GM18502 (cell line): ENCODE measurements around the gene LRMDA.
"Not testable (repeated sequence)": the region's sequence is repeated elsewhere in the genome, so short reads cannot be mapped to it uniquely, and the experiment has no call there.

Experiments
- ATAC-seq: cut with Tn5 transposase; IDR thresholded peaks from one replicate; pipeline ENCODE4 v1.9.1; 2021; ENCODE audit warnings: mild to moderate bottlenecking; ENCODE audit not compliant: unreplicated experiment, poor library complexity

LRMDA gene

DNA sequence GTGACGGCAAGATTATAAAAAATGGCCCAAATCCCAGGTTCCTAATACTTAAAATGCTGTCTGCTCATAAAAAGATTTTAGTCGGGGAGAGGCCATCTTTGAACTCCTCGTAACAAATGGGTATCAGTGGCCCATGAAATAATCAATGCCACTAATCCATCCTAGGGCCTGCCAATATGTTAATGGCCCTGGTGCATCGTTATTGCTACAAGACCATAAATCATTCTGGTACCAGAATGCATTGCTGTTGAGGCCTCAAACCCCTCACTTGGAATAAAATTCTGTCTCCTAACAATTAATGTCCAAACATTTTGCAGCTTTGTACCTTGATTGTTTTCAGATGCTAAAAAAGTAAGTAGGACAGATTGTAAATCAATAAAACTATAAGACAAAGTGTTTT, 290.6 kb downstream of the LRMDA start:
- no peak for ATAC-seq

GRCh38 chr10:75722609-75723008, 291.2 kb downstream of the LRMDA start:
- no peak for ATAC-seq

- no peak for ATAC-seq
Observed at GRCh38 chr10:75723319-75723980, 292.0 kb downstream of the LRMDA start.

- ATAC-seq = no peak
Observed at GRCh38 chr10:75724047-75724446, 292.6 kb downstream of the LRMDA start.

DNA sequence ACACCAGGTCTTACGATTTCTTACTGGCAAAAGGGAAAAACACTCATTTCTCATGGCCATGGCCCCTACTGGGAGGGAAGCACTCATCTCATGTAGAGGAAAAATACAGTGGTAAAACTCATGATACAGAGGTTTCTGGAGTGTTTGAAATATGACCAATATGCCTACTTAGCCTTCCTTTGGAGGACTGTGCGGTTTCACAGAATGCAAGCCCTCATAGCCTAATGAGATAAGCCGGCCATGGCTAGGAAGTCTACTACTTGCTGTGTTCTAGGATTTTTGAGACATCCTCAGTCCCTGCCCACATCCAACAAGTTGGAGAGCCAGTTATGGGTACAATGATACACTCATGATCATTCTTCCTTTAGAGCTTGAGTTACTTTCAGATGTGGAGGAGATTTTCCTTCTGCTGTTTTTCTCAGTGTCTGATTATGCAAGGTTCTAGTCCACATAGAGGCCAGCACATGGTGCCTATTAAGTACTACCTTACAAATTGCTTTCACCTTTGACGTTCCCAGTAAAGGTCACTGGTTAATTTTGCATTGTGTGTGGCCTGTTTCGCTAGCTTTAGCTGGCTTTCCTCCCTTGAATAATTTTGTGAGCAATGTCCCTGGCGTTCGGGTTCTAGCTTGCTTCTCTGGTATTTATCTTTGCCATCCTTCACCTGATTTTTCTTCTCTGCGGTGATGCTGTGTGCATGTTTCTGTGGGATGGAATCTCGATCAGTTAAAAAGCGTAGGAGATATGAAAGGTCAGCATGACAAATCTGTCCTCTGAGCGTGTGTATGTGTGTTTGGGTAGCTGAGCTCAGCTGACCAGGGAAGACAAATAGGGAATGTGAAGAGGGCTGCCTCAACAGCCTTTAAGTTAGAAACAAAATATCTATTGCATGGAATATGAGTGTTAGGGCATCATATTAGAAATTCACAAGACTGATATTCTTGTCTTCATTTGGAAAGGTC, 295.4 kb downstream of the LRMDA start:
- ATAC-seq = no peak

DNA sequence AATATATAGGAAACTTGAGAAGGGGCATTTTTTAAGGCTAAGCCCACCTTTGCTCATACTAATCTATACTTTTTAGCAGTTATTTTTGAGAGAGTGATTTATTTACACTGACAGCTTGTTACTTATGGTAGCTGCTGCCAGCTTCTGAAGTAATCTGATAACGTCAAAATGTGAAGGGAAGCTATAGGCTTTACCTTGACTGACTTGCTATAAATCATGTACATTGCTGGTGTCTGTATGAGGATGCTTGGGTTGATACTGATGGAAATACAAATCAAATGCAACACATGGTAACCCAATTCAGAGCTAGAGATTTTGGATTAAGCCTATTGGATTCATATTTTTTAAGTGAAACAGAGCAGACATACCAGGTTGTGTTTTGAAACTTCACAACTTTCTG, 299.4 kb downstream of the LRMDA start:
- ATAC-seq = no peak

DNA sequence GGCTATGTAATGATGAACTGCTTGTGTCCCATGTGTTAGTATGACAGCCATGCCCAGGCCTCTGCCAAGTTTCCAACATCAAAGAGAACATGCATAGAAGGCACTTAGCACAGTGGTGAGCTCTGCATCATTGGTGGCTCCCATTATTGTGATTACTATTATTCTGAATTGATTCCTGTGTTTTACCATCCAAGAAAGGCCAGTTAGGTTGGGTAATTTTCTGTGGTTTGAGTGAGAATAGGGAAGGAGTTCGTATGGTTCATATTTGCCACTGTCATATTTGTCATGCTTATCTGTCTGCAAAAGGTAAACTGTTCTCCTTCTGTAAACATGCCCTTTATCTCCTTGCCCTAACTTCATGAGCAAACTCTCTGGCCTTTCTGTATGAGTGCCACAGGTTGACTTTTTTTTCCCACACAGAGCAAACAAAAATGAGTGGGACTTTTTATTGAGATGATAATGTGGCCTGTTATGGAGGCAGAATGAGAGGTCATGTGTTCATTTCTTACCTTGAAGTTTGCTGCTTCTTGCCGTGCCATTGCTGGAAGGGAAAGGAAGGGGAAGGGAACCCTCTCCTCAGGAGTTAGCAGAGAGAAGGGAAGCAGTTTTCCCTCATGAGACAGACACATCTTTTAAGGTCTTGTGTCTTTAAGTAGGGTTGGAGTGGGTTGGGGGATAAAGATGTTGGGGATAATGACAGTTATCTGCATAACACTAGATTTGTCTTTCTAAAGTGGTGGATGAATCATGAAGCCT, 301.9 kb downstream of the LRMDA start:
- no peak for ATAC-seq

DNA sequence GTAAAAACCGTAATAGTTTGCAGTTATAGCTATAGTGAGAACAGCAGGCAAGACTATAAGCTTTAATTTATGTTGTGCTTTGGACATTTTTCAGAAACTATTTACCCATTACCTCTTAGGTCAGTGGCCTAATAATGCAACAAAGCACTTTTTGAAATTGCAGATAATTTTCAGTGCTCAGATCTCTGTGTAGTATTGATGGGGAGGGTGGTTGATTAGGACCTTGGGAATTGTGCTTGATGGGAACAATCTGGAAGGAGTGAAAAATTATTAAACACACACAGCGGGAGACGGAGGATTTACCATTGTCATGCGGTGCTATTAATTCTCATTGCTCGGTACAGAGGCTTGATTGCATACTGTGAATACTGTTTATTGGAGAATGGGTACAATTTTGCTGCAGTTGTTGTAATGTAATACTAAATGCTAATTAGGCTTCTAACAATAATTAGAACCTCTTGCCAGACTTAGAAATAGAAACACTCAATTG, 304.8 kb downstream of the LRMDA start:
- ATAC-seq = no peak

GRCh38 chr10:75736889-75737579, 305.6 kb downstream of the LRMDA start:
- ATAC-seq = no peak

DNA sequence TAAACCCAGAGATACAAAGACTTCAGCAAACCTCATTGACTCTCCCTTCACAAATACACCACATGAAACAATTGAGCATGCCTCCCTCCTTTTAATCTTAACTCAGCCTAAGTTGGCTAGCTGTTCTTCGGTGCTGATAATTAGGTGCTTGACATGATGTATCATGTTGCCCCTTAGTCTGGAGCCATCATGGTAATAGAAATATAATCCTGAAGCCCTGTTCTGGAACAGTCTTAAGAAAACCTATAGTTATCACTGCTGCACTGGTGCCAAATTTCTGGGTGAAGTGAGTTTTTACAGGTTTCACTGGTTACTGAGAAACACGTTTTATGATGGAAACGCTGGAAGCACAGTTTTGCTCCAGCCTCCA, 306.1 kb downstream of the LRMDA start:
- no peak for ATAC-seq

DNA sequence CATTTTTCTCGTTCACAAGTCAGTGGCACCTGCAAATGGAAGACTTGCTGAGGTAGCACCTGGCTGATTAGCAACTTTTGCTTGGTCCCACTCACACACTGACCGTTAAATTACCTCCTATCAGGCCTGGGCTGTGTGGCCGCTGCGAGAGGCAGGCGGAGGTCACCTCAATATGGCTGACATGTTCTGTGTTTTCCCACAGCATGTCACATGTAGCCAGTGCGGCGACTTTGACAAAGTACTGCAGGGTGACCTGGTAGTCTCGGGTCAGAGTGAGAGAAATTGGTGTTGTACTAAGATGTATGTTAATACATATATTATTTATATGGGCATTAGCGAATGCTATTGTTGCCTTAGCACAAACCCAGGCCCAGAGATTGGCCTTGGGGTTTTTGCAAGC, 307.5 kb downstream of the LRMDA start:
- no peak for ATAC-seq

DNA sequence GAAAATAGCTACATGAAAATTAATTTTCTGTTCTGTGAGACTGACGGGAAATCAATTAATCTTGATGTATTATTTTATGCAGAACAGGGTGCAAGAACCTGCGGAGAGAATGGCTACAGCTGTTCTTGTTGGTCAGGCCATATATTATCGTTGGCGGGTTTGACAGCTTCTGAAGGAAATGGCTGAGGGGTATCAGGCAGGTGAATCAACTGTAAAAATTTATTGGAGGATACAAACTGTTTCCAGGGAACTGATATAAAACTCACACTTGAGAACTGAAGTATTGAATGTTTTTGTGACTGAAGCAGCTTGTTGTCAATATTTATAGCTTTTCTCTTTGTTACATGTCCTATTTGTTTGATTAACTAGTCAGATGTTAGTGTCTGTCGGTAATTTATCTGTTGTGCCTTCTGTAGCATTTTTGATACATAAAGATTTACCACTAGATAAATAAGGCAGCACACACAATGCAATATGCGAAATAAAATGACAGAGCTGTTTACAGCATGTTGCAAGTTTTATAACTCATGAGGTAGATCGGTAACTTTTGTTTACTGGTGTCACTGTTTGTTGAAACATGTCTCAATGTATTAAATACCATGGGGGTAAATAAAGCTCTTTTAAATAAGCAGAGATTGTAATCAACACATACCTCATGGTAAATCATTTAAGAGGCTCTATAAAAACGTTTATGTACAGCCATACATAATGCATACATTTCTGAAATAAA, 308.2 kb downstream of the LRMDA start:
- ATAC-seq = no peak

GRCh38 chr10:75740541-75740940, 309.1 kb downstream of the LRMDA start:
- no peak for ATAC-seq

- ATAC-seq = no peak
Observed at GRCh38 chr10:75742355-75742754, 310.9 kb downstream of the LRMDA start.

DNA sequence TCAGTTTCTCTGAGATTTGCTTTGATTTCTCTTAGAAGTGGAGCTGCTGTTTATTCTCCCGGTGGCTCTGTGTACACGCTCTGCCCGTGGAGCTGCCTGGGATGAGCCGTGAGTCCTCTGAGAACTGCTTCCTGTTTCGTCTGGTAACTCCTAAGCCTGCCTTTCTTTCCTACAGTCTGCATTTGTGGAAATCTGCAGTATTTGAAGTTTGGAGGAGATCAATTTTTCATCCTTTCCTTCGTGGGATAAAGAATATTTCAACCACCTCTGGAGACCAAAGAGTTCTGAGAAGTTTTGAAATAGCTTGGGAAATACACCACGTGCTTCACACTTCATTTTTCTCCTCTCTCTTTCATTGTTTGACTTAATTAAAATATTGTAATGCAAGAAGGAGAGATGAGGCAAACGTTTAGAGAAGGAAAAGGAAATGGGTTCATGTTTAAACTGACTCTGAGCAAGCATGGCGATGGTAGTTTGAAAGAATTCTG, 311.9 kb downstream of the LRMDA start:
- ATAC-seq = no peak

- no peak for ATAC-seq
Observed at GRCh38 chr10:75744261-75744660, 312.8 kb downstream of the LRMDA start.

GRCh38 chr10:75746356-75746755, 314.9 kb downstream of the LRMDA start:
- ATAC-seq = no peak

DNA sequence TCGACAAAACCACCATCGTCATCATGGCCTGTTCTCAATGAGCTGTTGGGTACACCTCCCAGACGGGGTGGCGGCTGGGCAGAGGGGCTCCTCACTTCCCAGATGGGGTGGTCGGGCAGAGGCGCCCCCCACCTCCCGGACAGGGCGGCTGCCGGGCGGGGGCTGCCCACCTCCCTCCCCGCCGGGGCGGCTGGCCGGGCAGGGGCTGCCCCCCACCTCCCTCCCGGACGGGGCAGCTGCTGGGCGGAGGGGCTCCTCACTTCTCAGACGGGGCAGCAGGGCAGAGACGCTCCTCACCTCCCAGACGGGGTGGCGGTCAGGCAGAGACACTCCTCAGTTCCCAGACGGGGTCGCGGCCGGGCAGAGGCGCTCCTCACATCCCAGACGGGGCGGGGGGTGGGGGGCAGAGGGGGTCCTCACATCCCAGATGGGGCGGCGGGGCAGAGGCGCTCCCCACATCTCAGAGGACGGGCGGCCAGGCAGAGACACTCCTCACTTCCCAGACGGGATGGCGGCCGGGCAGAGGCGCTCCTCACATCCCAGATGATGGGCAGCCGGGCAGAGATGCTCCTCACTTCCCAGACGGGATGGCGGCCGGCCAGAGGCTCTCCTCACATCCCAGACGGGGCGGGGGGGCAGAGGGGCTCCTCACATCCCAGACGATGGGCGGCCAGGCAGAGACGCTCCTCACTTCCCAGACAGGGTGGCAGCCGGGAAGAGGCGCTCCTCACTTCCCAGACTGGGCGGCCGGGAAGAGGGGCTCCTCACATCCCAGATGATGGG, 318.9 kb downstream of the LRMDA start:
- not testable (repeated sequence) for ATAC-seq

- ATAC-seq = no peak
Observed at GRCh38 chr10:75751232-75751631, 319.8 kb downstream of the LRMDA start.
